B cell (primary cell): Measurements from ENCODE around the gene CIZ1. TPM values are rescaled to one million over a fixed set of nuclear protein-coding genes. Genes with fewer than 3 reads are reported as not detected.

Source experiments
- ATAC-seq: fragments of 200-7000 bp; cut with Tn5 transposase; one replicate; pipeline ENCODE4 v1.10.0; 2021; ENCODE audit warnings: low read depth, mild to moderate bottlenecking, moderate number of reproducible peaks, moderate library complexity
- CTCF ChIA-PET: fragments of 350-600 bp; sonication (Branson Sonifier 250); formaldehyde crosslinking; loops from one replicate; lab custom pipeline; 2021; ENCODE audit warnings: antibody characterized with exemption, inconsistent platforms; lab: Charles Lee
- POLR2A ChIA-PET: fragments of 350-600 bp; sonication (Branson Sonifier 250); formaldehyde crosslinking; loops from one replicate; lab custom pipeline; 2021; ENCODE audit warnings: antibody characterized with exemption; lab: Charles Lee
- DNase-seq: peaks from one replicate; pipeline ENCODE4 v3.0.0; 2013
- H2AFZ ChIP-seq: 2 replicates; pipeline ENCODE4 v1.6.1; 2012; ENCODE audit warnings: mild to moderate bottlenecking, low read depth, low read length; ENCODE audit not compliant: insufficient read depth, poor library complexity, severe bottlenecking
- H3K27ac ChIP-seq, 2 donors: 1 replicate in 1 of 2; 2 replicates in 1 of 2; pipeline ENCODE4 v1.5.1; 2012 to 2013; ENCODE audit warnings: low read length in 2 of 2, mild to moderate bottlenecking in 2 of 2, moderate library complexity in 1 of 2
- H3K27me3 ChIP-seq, 4 experiments: fragments of 200-600 bp in 1 of 4; sonication (generic) in 1 of 4; replicated peaks in 1 of 4; 1 replicate in 2 of 4; 2 replicates in 2 of 4; pipeline versions ENCODE4 v1.6.1 to v1.7.0; 2013 to 2016; ENCODE audit warnings: low read length in 3 of 4, mild to moderate bottlenecking in 2 of 4, mixed read lengths in 1 of 4, moderate library complexity in 1 of 4; ENCODE audit not compliant: insufficient read depth in 4 of 4, control insufficient read depth in 3 of 4; ENCODE audit errors: control extremely low read depth in 1 of 4
- H3K36me3 ChIP-seq, 2 experiments: replicated peaks in 1 of 2; 1 replicate in 1 of 2; 2 replicates in 1 of 2; pipeline versions ENCODE4 v1.6.1 to v1.7.1; 2013; ENCODE audit warnings: low read length in 1 of 2; ENCODE audit not compliant: insufficient read depth in 2 of 2, control insufficient read depth in 1 of 2; ENCODE audit errors: control extremely low read depth in 1 of 2, extremely low read depth in 1 of 2
- H3K4me1 ChIP-seq, 2 donors: fragments of 200-600 bp in 1 of 2; sonication (generic) in 1 of 2; 1 replicate in 1 of 2; 2 replicates in 1 of 2; pipeline versions ENCODE4 v1.5.1 to v1.6.1; 2013 to 2017; ENCODE audit warnings: low read length in 2 of 2; ENCODE audit not compliant: control insufficient read depth in 2 of 2, insufficient read depth in 2 of 2
- H3K4me2 ChIP-seq: replicated peaks from 2 replicates; pipeline ENCODE3; 2012; ENCODE audit warnings: mild to moderate bottlenecking, low read depth, low read length; ENCODE audit not compliant: poor library complexity, severe bottlenecking
- H3K4me3 ChIP-seq, 5 experiments: fragments of 200-600 bp in 1 of 5; sonication (generic) in 1 of 5; 1 replicate in 3 of 5; 2 replicates in 2 of 5; pipeline versions ENCODE4 v1.5.1 to v1.7.0; 2011 to 2016; ENCODE audit warnings: low read length in 4 of 5, mild to moderate bottlenecking in 4 of 5, low read depth in 2 of 5, control low read depth in 1 of 5, moderate library complexity in 1 of 5; ENCODE audit not compliant: insufficient read depth in 1 of 5; ENCODE audit errors: control extremely low read depth in 1 of 5, extremely low read depth in 1 of 5
- H3K79me2 ChIP-seq: fragments of 200-600 bp; sonication (generic); one replicate; pipeline ENCODE4 v1.6.0; 2016; ENCODE audit warnings: low read length; ENCODE audit not compliant: control insufficient read depth, insufficient read depth
- H3K9ac ChIP-seq: fragments of 200-600 bp; sonication (generic); 2 replicates; pipeline ENCODE4 v1.6.1; 2017; ENCODE audit warnings: mild to moderate bottlenecking, low read length, moderate library complexity
- H3K9me3 ChIP-seq, 3 donors: one replicate each; pipeline versions ENCODE4 v1.6.1 to v1.7.1; 2013; ENCODE audit warnings: low read length in 2 of 3; ENCODE audit not compliant: control insufficient read depth in 2 of 3, insufficient read depth in 1 of 3; ENCODE audit errors: control extremely low read depth in 1 of 3
- H4K20me1 ChIP-seq: 2 replicates; pipeline ENCODE4 v1.6.0; 2012; ENCODE audit warnings: mild to moderate bottlenecking, low read length; ENCODE audit not compliant: insufficient read depth, control insufficient read depth, poor library complexity, severe bottlenecking
- H3K27ac Mint-ChIP-seq: one replicate; pipeline ENCODE4 v1.8.0; 2021; ENCODE audit warnings: mixed read lengths
- H3K27me3 Mint-ChIP-seq: one replicate; pipeline ENCODE4 v1.8.0; 2021; ENCODE audit warnings: mixed read lengths
- H3K4me1 Mint-ChIP-seq: one replicate; pipeline ENCODE4 v1.8.0; 2021; ENCODE audit warnings: mixed read lengths
- H3K4me3 Mint-ChIP-seq: one replicate; pipeline ENCODE4 v1.8.0; 2021; ENCODE audit warnings: mixed read lengths
- H3K9me3 Mint-ChIP-seq: one replicate; pipeline ENCODE4 v1.8.0; 2022; ENCODE audit warnings: mixed read lengths; ENCODE audit not compliant: insufficient read depth
- CTCF ChIP-seq: fragments of 200-600 bp; IDR thresholded peaks from one replicate; pipeline ENCODE4 v1.8.0; 2022; ENCODE audit warnings: antibody characterized with exemption, mild to moderate bottlenecking
- EZH2 ChIP-seq: IDR thresholded peaks from 2 replicates; pipeline ENCODE4 v1.6.1; 2012; ENCODE audit warnings: borderline replicate concordance, low read depth, mild to moderate bottlenecking, moderate library complexity, low read length; ENCODE audit not compliant: insufficient read depth, poor library complexity, severe bottlenecking
- WGBS: methylation state at CpG from one replicate; pipeline ENCODE4 v1.1.5; 2013; ENCODE audit warnings: missing lambda C conversion rate; ENCODE audit not compliant: insufficient coverage; 5-methylcytosine and 5-hydroxymethylcytosine counted together
- intact Hi-C: fragments of 100-400 bp; cut with micrococcal nuclease; formaldehyde crosslinking; loops from one replicate; pipeline ENCODE4 v1.10.0; 2022
- polyA plus RNA-seq: library from polyadenylated mRNA; depleted of rRNA; stranded (reverse); fragments of >200 nt; gene quantifications from 2 replicates; pipeline ENCODE4 v1.2.3, GENCODE V29; 2012
- total RNA-seq, 2 donors: library from RNA; stranded (reverse); fragments of 120-200 nt in 1 of 2; gene quantifications; 1 replicate in 1 of 2; 2 replicates in 1 of 2; pipeline versions ENCODE4 v1.2.3 to v1.2.4, GENCODE V29; 2013 to 2022

CIZ1 gene
- total and polyA plus RNA-seq, 2 donors (not counting 1 experiment from before 2014, with no cell fraction given): 79.9 to 160 TPM

GRCh38 chr9:128153060-128153946, 38.1 kb downstream of the CIZ1 start:
- H3K9me3 ChIP-seq: no peaks in the 10 kb centered on the region
- no peaks in the 10 kb centered on the region for H4K20me1 ChIP-seq
- H3K27ac ChIP-seq: no peak overlapping the region
- H3K27me3 ChIP-seq: no peaks in the 10 kb centered on the region
- ATAC-seq (no peak), DNase-seq (no peak)
- ChIA-PET CTCF (no interaction called here), POLR2A (no interaction called here)
- H3K79me2 ChIP-seq: no peaks in the 10 kb centered on the region
- Mint-ChIP-seq H3K27ac (no peak overlapping the region), H3K4me1 (no peaks in the 10 kb centered on the region), H3K9me3 (no peaks in the 10 kb centered on the region), H3K27me3 (peaks cover 7% of the 10 kb centered on the region), H3K4me3 (no peak overlapping the region)
- H2AFZ ChIP-seq: no peak overlapping the region
- no peak overlapping the region for H3K9ac ChIP-seq
- H3K4me3 ChIP-seq: no peak overlapping the region
- WGBS: 83% methylated on average over 18 of the region's 26 CpGs
- H3K4me1 ChIP-seq: no peaks in the 10 kb centered on the region
- intact Hi-C loops: no loop called here
- TF ChIP-seq CTCF: no peak
- no peak for TF ChIP-seq EZH2
- H3K36me3 ChIP-seq: no peaks in the 10 kb centered on the region
- no peak overlapping the region for H3K4me2 ChIP-seq
